ENCODE data around the gene TACR1. TPM values are rescaled to one million over a fixed set of nuclear protein-coding genes. Genes with fewer than 3 reads are reported as not detected.
"Not testable (repeated sequence)": the region's sequence is repeated elsewhere in the genome, so short reads cannot be mapped to it uniquely, and the experiment has no call there.

Gene TACR1
- total and polyA plus RNA-seq, 7 donors, result 0.03 to 0.37 (median 0.13) TPM

- no peak overlapping the region for H3K27ac ChIP-seq
- intact Hi-C loops (cut with DNase I), result no loop called here
- 48 to 73% (median 51%) methylated on average over 4 of the region's 4 CpGs for WGBS, 3 donors
- H3K36me3 ChIP-seq (ENCODE audit: insufficient read depth in 1 of 2, low read depth in 1 of 2), result no peaks in the 10 kb centered on the region
- TF ChIP-seq, protein P1, sequence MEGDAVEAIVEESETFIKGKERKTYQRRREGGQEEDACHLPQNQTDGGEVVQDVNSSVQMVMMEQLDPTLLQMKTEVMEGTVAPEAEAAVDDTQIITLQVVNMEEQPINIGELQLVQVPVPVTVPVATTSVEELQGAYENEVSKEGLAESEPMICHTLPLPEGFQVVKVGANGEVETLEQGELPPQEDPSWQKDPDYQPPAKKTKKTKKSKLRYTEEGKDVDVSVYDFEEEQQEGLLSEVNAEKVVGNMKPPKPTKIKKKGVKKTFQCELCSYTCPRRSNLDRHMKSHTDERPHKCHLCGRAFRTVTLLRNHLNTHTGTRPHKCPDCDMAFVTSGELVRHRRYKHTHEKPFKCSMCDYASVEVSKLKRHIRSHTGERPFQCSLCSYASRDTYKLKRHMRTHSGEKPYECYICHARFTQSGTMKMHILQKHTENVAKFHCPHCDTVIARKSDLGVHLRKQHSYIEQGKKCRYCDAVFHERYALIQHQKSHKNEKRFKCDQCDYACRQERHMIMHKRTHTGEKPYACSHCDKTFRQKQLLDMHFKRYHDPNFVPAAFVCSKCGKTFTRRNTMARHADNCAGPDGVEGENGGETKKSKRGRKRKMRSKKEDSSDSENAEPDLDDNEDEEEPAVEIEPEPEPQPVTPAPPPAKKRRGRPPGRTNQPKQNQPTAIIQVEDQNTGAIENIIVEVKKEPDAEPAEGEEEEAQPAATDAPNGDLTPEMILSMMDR (IDR thresholded peaks at IDR 0.05), result no peak
- no peaks in the 10 kb centered on the region for H3K9me3 ChIP-seq
- no peak overlapping the region for H3K4me3 ChIP-seq
- ATAC-seq (no peak), DNase-seq (no peak)
- no peaks in the 10 kb centered on the region for H3K4me1 ChIP-seq
- H3K27me3 ChIP-seq (ENCODE audit: insufficient read depth in 3 of 3, low read length in 2 of 3), result no peaks in the 10 kb centered on the region
Observed at GRCh38 chr2:75224636-75225094, 25.3 kb upstream of the TACR1 start.

DNA sequence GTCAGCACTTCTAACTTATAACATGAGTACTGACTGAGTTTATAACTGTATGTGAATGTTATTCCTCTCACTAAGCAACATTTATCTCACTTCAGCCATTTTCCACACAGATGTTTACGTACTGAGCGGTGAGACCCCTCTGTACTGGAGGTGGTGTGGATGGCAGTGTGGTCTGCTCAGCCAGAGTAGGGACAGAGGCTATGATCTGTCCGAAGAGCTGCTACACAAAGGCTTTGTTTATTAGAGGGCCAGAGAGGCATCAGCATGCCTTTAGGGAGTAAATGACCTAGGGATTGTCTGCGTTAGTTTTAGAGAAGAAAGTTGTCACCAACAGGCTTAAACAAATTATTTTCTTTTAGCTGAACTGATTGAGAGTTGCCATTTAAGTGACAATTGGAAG, 23.2 kb upstream of the TACR1 start:
- no peaks in the 10 kb centered on the region for H3K4me1 ChIP-seq
- TF ChIP-seq, protein P1 (IDR thresholded peaks at IDR 0.05), result no peak
- no peak for ATAC-seq

GRCh38 chr2:75221862-75222261, 22.5 kb upstream of the TACR1 start:
- no peaks in the 10 kb centered on the region for H3K4me1 ChIP-seq
- 48 to 74% (median 57%) methylated on average over 3 of the region's 3 CpGs for WGBS, 3 donors
- no peaks in the 10 kb centered on the region for H3K9me3 ChIP-seq
- DNase-seq (no peak), ATAC-seq (no peak)
- no peaks in the 10 kb centered on the region for H3K36me3 ChIP-seq (ENCODE audit: insufficient read depth in 1 of 2, low read depth in 1 of 2)
- no peaks in the 10 kb centered on the region for H3K27me3 ChIP-seq (ENCODE audit: insufficient read depth in 3 of 3, low read length in 2 of 3)
- intact Hi-C loops (cut with DNase I), result no loop called here
- H3K27ac ChIP-seq, result no peak overlapping the region
- H3K4me3 ChIP-seq, result no peak overlapping the region
- TF ChIP-seq, protein P1 (IDR thresholded peaks at IDR 0.05), result no peak

More for the DNA sequence above, 23.2 kb upstream of the TACR1 start:
- H3K36me3 ChIP-seq (ENCODE audit: insufficient read depth in 1 of 2, low read depth in 1 of 2), result no peaks in the 10 kb centered on the region
- H3K9me3 ChIP-seq, result no peaks in the 10 kb centered on the region
- H3K27ac ChIP-seq, result no peak overlapping the region
- intact Hi-C loops (cut with DNase I), result no loop called here
- no peaks in the 10 kb centered on the region for H3K27me3 ChIP-seq (ENCODE audit: insufficient read depth in 3 of 3, low read length in 2 of 3)
- no peak for DNase-seq
- no peak overlapping the region for H3K4me3 ChIP-seq
- 77 to 83% (median 78%) methylated on average over 4 of the region's 4 CpGs for WGBS, 3 donors

DNA sequence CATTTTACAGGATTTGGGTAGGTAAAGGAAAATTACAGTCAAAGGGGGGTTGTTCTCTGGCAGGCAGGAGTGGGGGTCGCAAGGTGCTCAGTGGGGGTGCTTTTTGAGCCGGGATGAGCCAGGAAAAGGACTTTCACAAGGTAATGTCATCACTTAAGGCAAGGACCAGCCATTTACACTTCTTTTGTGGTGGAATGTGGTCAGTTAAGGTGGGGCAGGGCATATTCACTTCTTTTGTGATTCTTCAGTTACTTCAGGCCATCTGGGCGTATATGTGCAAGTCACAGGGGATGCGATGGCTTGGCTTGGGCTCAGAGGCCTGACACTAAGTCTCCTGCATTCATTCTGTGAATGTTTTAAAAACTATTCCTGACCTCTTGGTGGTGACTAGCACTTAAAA, 19.9 kb upstream of the TACR1 start:
- H3K9me3 ChIP-seq; H3K27me3 ChIP-seq (ENCODE audit: insufficient read depth in 3 of 3, low read length in 2 of 3); H3K27ac ChIP-seq; DNase-seq; H3K36me3 ChIP-seq (ENCODE audit: insufficient read depth in 1 of 2, low read depth in 1 of 2); H3K4me3 ChIP-seq; intact Hi-C loops (cut with DNase I); ATAC-seq; H3K4me1 ChIP-seq: not testable (repeated sequence)
- WGBS, 3 donors, result 88 to 93% (median 89%) methylated on average over 3 to 4 of the region's 4 CpGs

DNA sequence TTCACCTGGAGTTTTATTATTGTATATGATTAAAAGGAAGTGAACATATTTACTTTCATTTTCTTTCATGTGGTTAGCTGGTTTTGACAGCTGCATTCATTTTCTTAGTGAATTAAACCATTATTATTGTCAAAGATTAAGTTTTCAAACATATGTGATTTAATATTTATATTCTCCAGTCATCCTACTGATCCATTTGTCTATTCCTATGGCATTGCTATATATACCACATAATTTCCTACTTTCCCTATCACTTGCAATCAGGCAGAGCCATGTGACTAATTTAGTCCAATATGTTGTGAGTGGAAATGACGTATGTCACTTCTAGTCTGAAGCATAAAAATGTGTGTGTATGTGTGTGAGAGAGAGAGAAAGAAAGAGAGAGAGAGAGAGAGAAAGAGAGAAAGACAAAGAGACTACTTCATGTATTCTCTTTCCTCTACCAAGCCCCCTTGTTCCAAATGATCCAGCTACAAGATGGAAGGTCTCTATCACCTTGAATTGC, 12.0 kb upstream of the TACR1 start:
- Histone ChIP-seq H3K4me1 (no peaks in the 10 kb centered on the region), H3K27ac (no peak overlapping the region), H3K9me3 (no peaks in the 10 kb centered on the region), H3K4me3 (no peak overlapping the region), H3K36me3 (ENCODE audit: insufficient read depth in 1 of 2, low read depth in 1 of 2) (no peaks in the 10 kb centered on the region), H3K27me3 (ENCODE audit: insufficient read depth in 3 of 3, low read length in 2 of 3) (no peaks in the 10 kb centered on the region)
- TF ChIP-seq, protein P1 (IDR thresholded peaks at IDR 0.05), result no peak
- DNase-seq, result no peak
- intact Hi-C loops (cut with DNase I), result no loop called here
- WGBS, 3 donors, result 81 to 93% (median 83%) methylated on average over 1 of the region's 1 CpG
- ATAC-seq, result no peak

Data from psoas muscle (tissue), 8 donors.